IPS-18a (cell line): ENCODE results near the gene PFN3.

Source experiments
- H3K27ac ChIP-seq: one replicate; pipeline ENCODE4 v1.5.1; 2013; ENCODE audit warnings: low read length
- H3K27me3 ChIP-seq: one replicate; pipeline ENCODE4 v1.6.1; 2013; ENCODE audit warnings: mild to moderate bottlenecking, low read length; ENCODE audit not compliant: control insufficient read depth, insufficient read depth
- H3K36me3 ChIP-seq: one replicate; pipeline ENCODE4 v1.6.1; 2013; ENCODE audit warnings: low read depth, low read length; ENCODE audit not compliant: control insufficient read depth
- H3K4me1 ChIP-seq: one replicate; pipeline ENCODE4 v1.6.1; 2013; ENCODE audit warnings: low read depth, low read length; ENCODE audit not compliant: control insufficient read depth
- H3K4me3 ChIP-seq: one replicate; pipeline ENCODE4 v1.5.1; 2013; ENCODE audit warnings: low read length
- H3K9ac ChIP-seq: one replicate; pipeline ENCODE4 v1.6.1; 2013; ENCODE audit warnings: mild to moderate bottlenecking, low read length, moderate library complexity
- H3K9me3 ChIP-seq: one replicate; pipeline ENCODE4 v1.6.1; 2013; ENCODE audit warnings: low read depth, low read length; ENCODE audit not compliant: control insufficient read depth

The PFN3 gene

DNA sequence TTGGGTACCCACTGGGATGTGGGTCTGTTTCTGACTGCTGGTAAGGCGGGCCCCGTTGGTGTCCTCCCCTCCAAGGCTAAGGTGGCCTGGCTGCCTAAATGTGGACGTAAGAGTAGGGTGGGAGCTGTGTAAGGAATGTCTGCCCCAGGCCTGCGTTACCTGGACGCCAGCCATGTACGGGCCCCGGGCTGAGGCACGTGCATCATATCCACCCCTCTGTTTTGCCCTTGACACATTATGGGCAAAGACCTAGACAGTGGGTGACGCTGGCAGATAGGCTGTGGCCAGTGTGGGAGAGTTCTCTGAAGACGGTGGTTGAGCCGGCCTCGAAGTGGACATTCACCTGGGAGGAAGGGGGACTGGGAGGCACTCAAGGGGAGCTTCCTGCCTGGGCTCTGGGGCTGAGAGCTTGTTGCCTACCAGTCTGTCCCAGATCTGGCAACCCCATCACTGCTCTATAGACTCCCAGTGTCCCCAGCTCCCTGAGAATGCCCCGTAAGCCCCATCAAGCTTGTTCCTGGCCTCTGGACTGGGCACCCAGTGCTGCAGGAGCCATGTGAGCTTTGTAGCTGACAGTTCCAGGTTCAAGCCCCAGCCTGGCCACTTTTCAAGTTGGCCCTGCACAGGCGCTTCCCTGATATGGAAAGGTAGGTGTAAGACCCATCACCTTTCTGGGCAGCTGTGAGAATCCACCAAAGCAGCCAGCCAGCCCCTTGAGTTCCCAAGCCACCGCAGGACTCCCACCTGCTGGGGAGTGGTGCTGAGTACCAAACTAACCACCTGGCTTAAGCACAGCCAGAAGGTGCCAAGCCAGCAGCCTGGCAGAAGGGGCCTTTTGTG lies 42.9 kb upstream of the PFN3 start:
- no peak overlapping the region for H3K9ac ChIP-seq
- H3K27ac ChIP-seq: no peak overlapping the region
- peaks cover 17% of the 10 kb centered on the region for H3K4me1 ChIP-seq
- H3K4me3 ChIP-seq: no peak overlapping the region
- H3K9me3 ChIP-seq: no peaks in the 10 kb centered on the region
- H3K36me3 ChIP-seq: no peaks in the 10 kb centered on the region
- peaks cover 20% of the 10 kb centered on the region for H3K27me3 ChIP-seq

DNA sequence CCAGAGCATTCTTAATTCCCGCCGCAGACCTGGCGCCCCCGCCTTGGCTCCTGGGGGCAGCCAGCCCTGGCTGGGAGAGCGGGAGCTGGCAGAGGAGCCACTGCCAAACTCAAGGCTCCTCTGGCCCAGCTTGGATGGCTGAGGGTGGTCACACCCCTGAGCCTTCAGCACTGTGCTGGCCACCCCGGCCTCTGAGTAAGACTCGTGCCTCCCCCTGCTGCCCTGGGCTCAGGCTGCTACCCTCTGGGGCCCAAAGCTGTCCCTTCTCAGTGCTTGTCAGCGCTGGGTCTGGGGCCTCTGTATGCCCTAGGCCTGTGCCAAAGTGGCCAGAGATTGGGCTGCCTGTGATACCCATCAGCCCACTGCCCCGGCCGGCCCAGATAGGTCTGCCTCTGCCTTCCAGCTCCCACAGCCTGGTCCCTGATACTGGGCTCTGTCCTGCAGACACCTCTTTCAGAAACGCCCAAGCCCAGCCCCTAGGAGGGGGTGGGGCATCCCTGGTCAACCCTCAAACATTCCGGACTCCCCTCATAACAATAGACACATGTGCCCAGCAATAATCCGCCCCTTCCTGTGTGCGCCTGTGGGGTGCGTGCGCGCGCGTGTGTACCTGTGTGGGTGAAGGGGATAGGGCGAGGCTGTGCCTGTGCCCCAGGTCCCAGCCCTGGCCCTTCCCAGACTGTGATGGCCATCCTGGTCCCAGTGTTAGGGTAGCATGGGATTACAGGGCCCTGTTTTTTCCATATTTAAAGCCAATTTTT lies 41.8 kb upstream of the PFN3 start:
- Histone ChIP-seq H3K9me3 (no peaks in the 10 kb centered on the region), H3K27ac (no peak overlapping the region), H3K4me3 (no peak overlapping the region), H3K9ac (no peak overlapping the region), H3K27me3 (peaks cover 15% of the 10 kb centered on the region), H3K4me1 (peaks cover 13% of the 10 kb centered on the region), H3K36me3 (peaks cover 1% of the 10 kb centered on the region)

GRCh38 chr5:177440990-177441780 lies 40.7 kb upstream of the PFN3 start:
- Histone ChIP-seq H3K9ac (no peak overlapping the region), H3K4me1 (peaks cover 13% of the 10 kb centered on the region), H3K9me3 (no peaks in the 10 kb centered on the region), H3K27ac (no peak overlapping the region), H3K36me3 (peaks cover 3% of the 10 kb centered on the region), H3K4me3 (no peak overlapping the region), H3K27me3 (peaks cover 14% of the 10 kb centered on the region)

DNA sequence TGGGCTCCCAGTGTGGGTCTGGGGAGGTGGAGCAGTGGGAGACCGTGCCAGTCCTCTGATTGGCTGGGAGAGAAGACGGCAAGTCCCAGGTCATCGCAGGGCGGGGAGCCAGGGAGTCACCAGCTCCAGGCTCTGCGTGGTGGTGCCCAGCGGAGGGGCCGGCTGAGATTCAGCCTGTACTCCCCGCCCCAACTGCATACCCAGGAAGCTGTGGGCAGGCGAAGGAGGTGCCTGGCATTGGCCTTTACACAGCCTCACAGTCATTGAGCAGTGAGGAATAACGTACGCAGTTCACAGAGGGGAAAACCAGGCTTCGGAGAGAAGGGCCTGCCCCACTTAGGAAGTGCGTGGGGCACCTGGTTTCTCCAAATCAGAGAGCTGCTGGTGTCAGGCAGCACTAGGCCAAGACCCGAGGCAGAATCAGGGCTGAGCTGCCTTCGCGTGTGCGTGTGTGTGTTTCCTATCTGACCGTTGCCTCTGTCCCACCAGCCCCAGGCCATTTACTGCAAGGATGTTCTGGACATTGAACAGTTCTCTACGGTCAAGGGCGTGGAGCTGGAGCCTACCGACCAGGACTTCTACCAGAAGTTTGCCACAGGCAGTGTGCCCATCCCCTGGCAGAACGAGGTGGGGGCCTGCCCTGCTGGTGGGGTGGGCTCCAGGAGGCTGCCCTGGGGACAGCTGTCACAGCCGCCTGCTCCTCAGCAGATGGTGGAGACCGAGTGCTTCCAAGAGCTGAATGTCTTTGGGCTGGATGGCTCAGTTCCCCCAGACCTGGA lies 39.9 kb upstream of the PFN3 start:
- Histone ChIP-seq H3K27me3 (peaks cover 6% of the 10 kb centered on the region), H3K9ac (no peak overlapping the region), H3K4me3 (no peak overlapping the region), H3K36me3 (peaks cover 6% of the 10 kb centered on the region), H3K9me3 (no peaks in the 10 kb centered on the region), H3K27ac (no peak overlapping the region), H3K4me1 (peaks cover 5% of the 10 kb centered on the region)

DNA sequence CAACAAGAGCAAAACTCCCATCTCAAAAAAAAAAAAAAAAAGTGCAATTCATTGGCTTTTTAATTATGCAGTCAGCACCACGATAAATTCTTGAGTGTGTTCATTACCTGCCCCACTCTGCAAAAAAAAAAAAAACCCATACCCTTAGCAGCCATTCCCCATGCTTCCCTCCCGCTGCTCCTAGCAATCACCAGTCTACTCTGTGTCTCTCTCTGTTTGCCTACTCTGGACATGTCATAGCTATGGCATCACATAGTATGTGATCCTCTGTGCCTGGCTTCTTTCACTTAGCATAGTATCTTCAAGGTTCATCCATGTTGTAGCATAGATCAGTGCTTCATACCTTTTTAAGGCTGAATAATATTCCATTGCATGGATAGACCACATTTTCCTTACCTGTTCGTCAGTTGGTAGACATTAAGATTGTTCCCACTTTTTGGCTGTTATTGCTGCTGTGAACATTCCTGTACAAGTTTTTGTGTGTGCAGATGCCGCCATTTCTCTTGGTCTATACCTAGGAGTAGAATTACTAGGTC lies 39.1 kb upstream of the PFN3 start:
- Histone ChIP-seq H3K9me3 (no peaks in the 10 kb centered on the region), H3K9ac (no peak overlapping the region), H3K27ac (no peak overlapping the region), H3K27me3 (no peaks in the 10 kb centered on the region), H3K36me3 (peaks cover 12% of the 10 kb centered on the region), H3K4me1 (peaks cover 3% of the 10 kb centered on the region), H3K4me3 (no peak overlapping the region)

DNA sequence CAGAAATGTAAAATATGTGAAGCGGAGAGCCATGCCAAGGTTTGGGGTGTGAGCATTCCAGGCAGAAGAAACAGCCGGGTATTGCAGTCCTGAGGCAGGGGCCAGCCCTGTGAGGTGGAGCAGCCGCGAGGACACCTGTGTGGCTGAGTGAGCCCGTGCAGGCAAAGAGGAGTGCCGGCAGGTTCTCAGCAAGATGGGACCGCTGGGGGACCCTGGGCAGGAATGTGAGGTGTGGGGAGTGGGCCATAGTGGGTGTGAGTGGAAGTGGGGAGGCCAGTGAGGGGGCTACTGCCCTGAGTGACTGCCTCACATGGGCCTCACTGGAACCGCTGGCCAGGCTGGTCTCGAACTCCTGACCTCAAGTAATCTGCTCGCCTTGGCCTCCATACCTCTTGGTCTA lies 38.0 kb upstream of the PFN3 start:
- peaks cover 3% of the 10 kb centered on the region for H3K4me1 ChIP-seq
- H3K27me3 ChIP-seq: no peaks in the 10 kb centered on the region
- no peak overlapping the region for H3K4me3 ChIP-seq
- no peaks in the 10 kb centered on the region for H3K9me3 ChIP-seq
- peaks cover 22% of the 10 kb centered on the region for H3K36me3 ChIP-seq
- H3K9ac ChIP-seq: no peak overlapping the region
- no peak overlapping the region for H3K27ac ChIP-seq

- Histone ChIP-seq H3K36me3 (peaks cover 31% of the 10 kb centered on the region), H3K4me1 (peaks cover 3% of the 10 kb centered on the region), H3K9me3 (no peaks in the 10 kb centered on the region), H3K9ac (no peak overlapping the region), H3K27me3 (no peaks in the 10 kb centered on the region), H3K27ac (no peak overlapping the region), H3K4me3 (no peak overlapping the region)
Observed at GRCh38 chr5:177437623-177438022, 37.2 kb upstream of the PFN3 start.

- H3K4me1 ChIP-seq: peaks cover 3% of the 10 kb centered on the region
- H3K9ac ChIP-seq: no peak overlapping the region
- H3K9me3 ChIP-seq: no peaks in the 10 kb centered on the region
- no peak overlapping the region for H3K4me3 ChIP-seq
- no peak overlapping the region for H3K27ac ChIP-seq
- H3K27me3 ChIP-seq: no peaks in the 10 kb centered on the region
- peaks cover 34% of the 10 kb centered on the region for H3K36me3 ChIP-seq
Observed at GRCh38 chr5:177435847-177436536, 35.5 kb upstream of the PFN3 start.

GRCh38 chr5:177434942-177435738 lies 34.7 kb upstream of the PFN3 start:
- Histone ChIP-seq H3K27ac (no peak overlapping the region), H3K9me3 (no peaks in the 10 kb centered on the region), H3K27me3 (no peaks in the 10 kb centered on the region), H3K36me3 (peaks cover 34% of the 10 kb centered on the region), H3K4me1 (peaks cover 3% of the 10 kb centered on the region), H3K4me3 (no peak overlapping the region), H3K9ac (no peak overlapping the region)

DNA sequence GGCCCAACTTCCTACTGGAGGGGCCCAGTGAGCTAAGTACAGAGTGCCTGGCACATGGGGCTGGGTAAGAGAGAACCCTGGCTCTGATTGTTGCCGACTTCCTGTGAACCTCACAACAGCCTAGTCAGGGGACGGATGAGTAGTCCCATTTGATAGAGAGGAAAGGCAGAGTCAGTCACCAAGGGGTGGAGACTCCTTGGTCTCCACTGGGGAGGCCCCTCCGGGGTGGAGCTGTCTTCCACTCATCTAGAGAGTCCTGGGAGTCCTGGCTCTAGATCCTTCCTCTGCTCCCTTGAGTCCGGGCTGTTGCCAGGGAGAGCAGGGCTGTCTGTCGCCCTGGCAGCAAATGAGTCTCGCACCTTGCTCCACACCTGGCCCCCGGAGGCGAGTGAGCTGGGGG lies 34.0 kb upstream of the PFN3 start:
- no peak overlapping the region for H3K4me3 ChIP-seq
- H3K36me3 ChIP-seq: peaks cover 34% of the 10 kb centered on the region
- no peaks in the 10 kb centered on the region for H3K9me3 ChIP-seq
- H3K4me1 ChIP-seq: no peaks in the 10 kb centered on the region
- no peak overlapping the region for H3K9ac ChIP-seq
- no peaks in the 10 kb centered on the region for H3K27me3 ChIP-seq
- no peak overlapping the region for H3K27ac ChIP-seq
